Ovary (tissue), 9 donors: Measurements from ENCODE around the gene WTAP. TPM values are rescaled to one million over a fixed set of nuclear protein-coding genes. Genes with fewer than 3 reads are reported as not detected.
"Not testable (repeated sequence)": the region's sequence is repeated elsewhere in the genome, so short reads cannot be mapped to it uniquely, and the experiment has no call there.

Experiments used
- DNase-seq, 5 donors: peaks; one replicate each; pipeline ENCODE4 v3.0.0-alpha.2; 2019 to 2020
- H3K27ac ChIP-seq, 2 donors: fragments of 200-600 bp; one replicate each; pipeline versions ENCODE4 v1.5.1 to v1.8.0; 2019 to 2022
- H3K27me3 ChIP-seq: fragments of 200-600 bp; one replicate; pipeline ENCODE4 v1.8.0; 2022
- H3K36me3 ChIP-seq: fragments of 200-600 bp; sonication (generic); one replicate; pipeline ENCODE4 v1.5.1; 2019
- H3K4me1 ChIP-seq: one replicate; pipeline ENCODE4 v1.8.1; 2013; ENCODE audit warnings: mild to moderate bottlenecking, moderate library complexity; ENCODE audit not compliant: insufficient read depth
- H3K4me3 ChIP-seq: fragments of 200-600 bp; sonication (generic); one replicate; pipeline ENCODE4 v1.5.1; 2017
- H3K9me3 ChIP-seq, 2 donors: fragments of 200-600 bp in 1 of 2; sonication (generic) in 1 of 2; one replicate each; pipeline versions ENCODE4 v1.5.1 to v1.8.1; 2013 to 2019; ENCODE audit warnings: mild to moderate bottlenecking in 1 of 2, moderate library complexity in 1 of 2
- CTCF ChIP-seq, 3 donors: fragments of 450-650 bp in 2 of 3; fragments of 200-600 bp in 1 of 3; IDR thresholded peaks; one replicate each; pipeline versions ENCODE4 v1.5.1 to v1.8.0; 2016 to 2022; ENCODE audit warnings: antibody characterized with exemption in 3 of 3, mild to moderate bottlenecking in 1 of 3
- EP300 ChIP-seq: sonication (generic); formaldehyde crosslinking; IDR thresholded peaks from one replicate; pipeline ENCODE4 v1.6.1; 2017; ENCODE audit warnings: antibody characterized with exemption
- POLR2A ChIP-seq: fragments of 450-650 bp; IDR thresholded peaks from one replicate; pipeline ENCODE4 v1.6.1; 2017; ENCODE audit warnings: antibody characterized with exemption, mild to moderate bottlenecking, moderate library complexity
- whole genome bisulfite sequencing, 3 donors: extraction: QIAGEN DNeasy Blood & Tissue Kit in 1 of 3; methylation state at CpG; one replicate each; pipeline versions ENCODE4 v1.1.5 to v1.1.7; 2013 to 2017; 5-methylcytosine and 5-hydroxymethylcytosine counted together
- intact Hi-C, 4 donors: fragments of 100-400 bp; cut with DNase I; formaldehyde crosslinking; loops; one replicate each; pipeline versions ENCODE4 v1.11.0 to v1.15.1; 2022 to 2023
- polyA plus RNA-seq, 2 donors: library from polyadenylated mRNA; stranded (reverse); fragments of 200-250 nt in 1 of 2; fragments of 350-450 nt in 1 of 2; fragmentation: Illumina TruSeq in 1 of 2; extraction: RNeasy Lipid Tissue Mini Kit (QIAGEN cat#74804) in 1 of 2; gene quantifications; one replicate each; pipeline ENCODE4 v1.2.3, GENCODE V29; 2013 to 2014
- total RNA-seq, 7 donors: library from RNA; depleted of rRNA in 2 of 7; stranded (reverse); fragments of >200 nt in 2 of 7; fragmentation: NEBNext Ultra II Directional in 3 of 7; extraction: Animal tissue kit (Norgen Biotek cat#: 25700) in 3 of 7; gene quantifications; one replicate each; pipeline versions ENCODE4 v1.1.0 to v1.2.4, GENCODE V29; 2016 to 2023
- donor health status: DM: no; HTN: no; CAD: no; lungs with moderate emphysema.
- donor health status: DM: no; HTN: no; CAD: no.
- donor health status: Bipolar disorder and iron deficiency.
- donor health status: DM: yes; HTN: yes; CAD: no.
- donor health status: DM: no; HTN: no; CAD: no.
- donor health status: DM: yes; HTN: yes; CAD: no.

WTAP gene
- total and polyA plus RNA-seq, 9 donors, result 65.3 to 117 (median 95.4) TPM

GRCh38 chr6:159790149-159790955 lies 63.0 kb downstream of the WTAP start, which contains the start of gene MRPL18:
Gene MRPL18 (plus strand): TSS chr6:159790467. CDS start chr6:159790588, 121 bp downstream.
- peak; percentile 89 to 93 (median 93) for DNase-seq
- peak within 1 kb of the TSS; percentile 62 for H3K4me3 ChIP-seq
- H3K4me1 ChIP-seq, result peaks cover 11% of the 10 kb centered on the region
- TF ChIP-seq EP300, result no peak
- peak; percentile 45 for TF ChIP-seq POLR2A
- TF ChIP-seq CTCF (IDR thresholded peaks at IDR 0.05), result no peak
- peak within 1 kb of the TSS; percentile 95 to 97 for H3K27ac ChIP-seq
- 0% methylated on average over 56 of the region's 56 CpGs for WGBS, 3 donors
- no peaks in the 10 kb centered on the region for H3K36me3 ChIP-seq
- H3K27me3 ChIP-seq, result no peaks in the 10 kb centered on the region
- H3K9me3 ChIP-seq, result no peaks in the 10 kb centered on the region
- intact Hi-C loops, result loop anchor here in 1 of 4 donors (5.0 kb wide), 1 partner anchor 42 kb away; no protein-coding TSS in a partner anchor

GRCh38 chr6:159790956-159791598 lies 63.8 kb downstream of the WTAP start:
- TF ChIP-seq CTCF (IDR thresholded peaks at IDR 0.05) (no peak), POLR2A (no peak), EP300 (no peak)
- Histone ChIP-seq H3K4me1 (peaks cover 11% of the 10 kb centered on the region), H3K36me3 (no peaks in the 10 kb centered on the region), H3K27ac (peak overlapping the region; percentile 16 to 59), H3K27me3 (no peaks in the 10 kb centered on the region), H3K9me3 (no peaks in the 10 kb centered on the region), H3K4me3 (peak overlapping the region; percentile 62)
- 12 to 14% (median 14%) methylated on average over 18 of the region's 18 CpGs for WGBS, 3 donors
- intact Hi-C loops, result loop anchor here in 1 of 4 donors (5.0 kb wide), 1 partner anchor 41 kb away; no protein-coding TSS in a partner anchor
- peak in 2 of 5 donors; percentile 33 to 48 for DNase-seq

- not testable (repeated sequence) for H3K27ac ChIP-seq, H3K27me3 ChIP-seq, H3K9me3 ChIP-seq, H3K4me1 ChIP-seq, DNase-seq, H3K4me3 ChIP-seq, H3K36me3 ChIP-seq
- intact Hi-C loops, result loop anchor here in 1 of 4 donors (5.0 kb wide), 1 partner anchor 37 kb away; no protein-coding TSS in a partner anchor
- WGBS, 3 donors, result 68 to 76% (median 74%) methylated on average over 8 of the region's 8 CpGs
Observed at GRCh38 chr6:159794976-159795375, 67.7 kb downstream of the WTAP start.

- Histone ChIP-seq H3K4me1 (peaks cover 2% of the 10 kb centered on the region), H3K4me3 (no peak overlapping the region), H3K27ac (no peak overlapping the region), H3K9me3 (no peaks in the 10 kb centered on the region), H3K27me3 (no peaks in the 10 kb centered on the region), H3K36me3 (no peaks in the 10 kb centered on the region)
- 39 to 84% (median 44%) methylated on average over 1 of the region's 1 CpG for WGBS, 3 donors
- intact Hi-C loops, result no loop called here
- no peak for DNase-seq
- TF ChIP-seq CTCF (IDR thresholded peaks at IDR 0.05) (no peak), EP300 (no peak), POLR2A (no peak)
Observed at GRCh38 chr6:159797554-159797953, 70.2 kb downstream of the WTAP start.
